Glutamatergic neuron (in vitro differentiated cells): ENCODE measurements around the gene PANX2. TPM values are rescaled to one million over a fixed set of nuclear protein-coding genes. Genes with fewer than 3 reads are reported as not detected.

ENCODE experiments used
- DNase-seq: peaks from one replicate; pipeline ENCODE4 v3.0.0; 2022
- H3K27ac Mint-ChIP-seq: one replicate; pipeline ENCODE4 v1.8.0; 2020; ENCODE audit warnings: mild to moderate bottlenecking, mixed read lengths, inconsistent platforms; ENCODE audit not compliant: unreplicated experiment
- H3K27me3 Mint-ChIP-seq: one replicate; pipeline ENCODE4 v1.8.0; 2020; ENCODE audit warnings: mild to moderate bottlenecking, moderate library complexity, mixed read lengths, inconsistent platforms; ENCODE audit not compliant: unreplicated experiment
- H3K36me3 Mint-ChIP-seq: one replicate; pipeline ENCODE4 v1.8.0; 2020; ENCODE audit warnings: mild to moderate bottlenecking, mixed read lengths, inconsistent platforms; ENCODE audit not compliant: unreplicated experiment
- H3K4me1 Mint-ChIP-seq: one replicate; pipeline ENCODE4 v1.8.0; 2020; ENCODE audit warnings: mild to moderate bottlenecking, low read depth, mixed read lengths, inconsistent platforms; ENCODE audit not compliant: unreplicated experiment
- H3K4me3 Mint-ChIP-seq: one replicate; pipeline ENCODE4 v1.8.0; 2020; ENCODE audit warnings: mild to moderate bottlenecking, mixed read lengths, inconsistent platforms; ENCODE audit not compliant: unreplicated experiment
- H3K9me3 Mint-ChIP-seq: one replicate; pipeline ENCODE4 v1.8.0; 2020; ENCODE audit warnings: mild to moderate bottlenecking, moderate library complexity, mixed read lengths, inconsistent platforms; ENCODE audit not compliant: unreplicated experiment
- CTCF ChIP-seq: fragments of 200-600 bp; sonication (generic); IDR thresholded peaks from one replicate; pipeline ENCODE4 v1.5.0; 2021; ENCODE audit not compliant: partially characterized antibody, unreplicated experiment
- total RNA-seq: library from RNA; stranded (reverse); fragmentation: NEBNext Ultra II Directional; extraction: Animal tissue kit (Norgen Biotek cat#: 25700); gene quantifications from one replicate; pipeline ENCODE4 v1.2.1, GENCODE V29; 2021; ENCODE audit not compliant: unreplicated experiment

PANX2 gene
- total RNA-seq, 1 donor from 2014 or later = 1.8 TPM

- TF ChIP-seq CTCF = no peak
- Mint-ChIP-seq H3K4me1 (no peaks in the 10 kb centered on the region), H3K27ac (no peak overlapping the region), H3K27me3 (peaks cover 17% of the 10 kb centered on the region), H3K9me3 (peaks cover 13% of the 10 kb centered on the region), H3K4me3 (no peak overlapping the region), H3K36me3 (peaks cover 12% of the 10 kb centered on the region)
- peak; percentile 15 for DNase-seq
Observed at GRCh38 chr22:50217543-50218152, 47.1 kb downstream of the PANX2 start.

GRCh38 chr22:50218153-50218995, 47.8 kb downstream of the PANX2 start:
- Mint-ChIP-seq H3K27ac (no peak overlapping the region), H3K9me3 (peaks cover 13% of the 10 kb centered on the region), H3K4me3 (no peak overlapping the region), H3K27me3 (peaks cover 17% of the 10 kb centered on the region), H3K4me1 (no peaks in the 10 kb centered on the region), H3K36me3 (peaks cover 5% of the 10 kb centered on the region)
- no peak for TF ChIP-seq CTCF
- no peak for DNase-seq

- peaks cover 15% of the 10 kb centered on the region for H3K27me3 Mint-ChIP-seq
- H3K9me3 Mint-ChIP-seq = peaks cover 14% of the 10 kb centered on the region
- TF ChIP-seq CTCF = no peak
- no peaks in the 10 kb centered on the region for H3K4me1 Mint-ChIP-seq
- no peak overlapping the region for H3K27ac Mint-ChIP-seq
- H3K36me3 Mint-ChIP-seq = peaks cover 4% of the 10 kb centered on the region
- DNase-seq = no peak
- no peak overlapping the region for H3K4me3 Mint-ChIP-seq
Observed at GRCh38 chr22:50218996-50219727, 48.6 kb downstream of the PANX2 start.

GRCh38 chr22:50219800-50220602, 49.5 kb downstream of the PANX2 start:
- no peak for TF ChIP-seq CTCF
- H3K27me3 Mint-ChIP-seq = peaks cover 12% of the 10 kb centered on the region
- DNase-seq = no peak
- H3K36me3 Mint-ChIP-seq = no peaks in the 10 kb centered on the region
- H3K4me3 Mint-ChIP-seq = no peak overlapping the region
- no peak overlapping the region for H3K27ac Mint-ChIP-seq
- peaks cover 18% of the 10 kb centered on the region for H3K9me3 Mint-ChIP-seq
- H3K4me1 Mint-ChIP-seq = no peaks in the 10 kb centered on the region
